Ishikawa (cell line): ENCODE data around the gene GRAMD1B.

Experiments used
- CEBPB ChIP-seq: IDR thresholded peaks from 2 replicates; pipeline ENCODE4 v1.6.1; 2012
- CREB1 ChIP-seq: IDR thresholded peaks from 2 replicates; pipeline ENCODE4 v1.6.1; 2012; ENCODE audit warnings: low read depth
- EGR1 ChIP-seq: IDR thresholded peaks from 2 replicates; pipeline ENCODE4 v1.6.1; 2012
- EP300 ChIP-seq: IDR thresholded peaks from 2 replicates; pipeline ENCODE4 v1.6.1; 2012; ENCODE audit warnings: borderline replicate concordance
- FOXM1 ChIP-seq: IDR thresholded peaks from 2 replicates; pipeline ENCODE4 v1.6.1; 2012; ENCODE audit warnings: low read depth, borderline replicate concordance
- MAX ChIP-seq: IDR thresholded peaks from 2 replicates; pipeline ENCODE4 v1.6.1; 2012
- NFIC ChIP-seq: IDR thresholded peaks from 2 replicates; pipeline ENCODE4 v1.6.1; 2012
- RAD21 ChIP-seq: IDR thresholded peaks from 2 replicates; pipeline ENCODE4 v1.6.1; 2012; ENCODE audit warnings: low read depth
- REST ChIP-seq: IDR thresholded peaks from 2 replicates; pipeline ENCODE4 v1.6.1; 2012; ENCODE audit warnings: low read depth, mild to moderate bottlenecking
- TAF1 ChIP-seq: IDR thresholded peaks from 2 replicates; pipeline ENCODE4 v1.6.1; 2012; ENCODE audit warnings: low read depth, mild to moderate bottlenecking
- TCF12 ChIP-seq: IDR thresholded peaks from 2 replicates; pipeline ENCODE4 v1.6.1; 2012; ENCODE audit warnings: low read depth
- TEAD4 ChIP-seq: IDR thresholded peaks from 2 replicates; pipeline ENCODE4 v1.6.1; 2012
- USF1 ChIP-seq: IDR thresholded peaks from 2 replicates; pipeline ENCODE4 v1.6.1; 2012
- YY1 ChIP-seq: IDR thresholded peaks from 2 replicates; pipeline ENCODE4 v1.6.1; 2012; ENCODE audit warnings: low read depth
- ZBTB7A ChIP-seq: IDR thresholded peaks from 2 replicates; pipeline ENCODE4 v1.6.1; 2012; ENCODE audit warnings: low read depth

The GRAMD1B gene

GRCh38 chr11:123569393-123569792 lies 139.3 kb downstream of the GRAMD1B start:
- TF ChIP-seq TEAD4 (no peak), USF1 (no peak), CEBPB (no peak), YY1 (no peak)

DNA sequence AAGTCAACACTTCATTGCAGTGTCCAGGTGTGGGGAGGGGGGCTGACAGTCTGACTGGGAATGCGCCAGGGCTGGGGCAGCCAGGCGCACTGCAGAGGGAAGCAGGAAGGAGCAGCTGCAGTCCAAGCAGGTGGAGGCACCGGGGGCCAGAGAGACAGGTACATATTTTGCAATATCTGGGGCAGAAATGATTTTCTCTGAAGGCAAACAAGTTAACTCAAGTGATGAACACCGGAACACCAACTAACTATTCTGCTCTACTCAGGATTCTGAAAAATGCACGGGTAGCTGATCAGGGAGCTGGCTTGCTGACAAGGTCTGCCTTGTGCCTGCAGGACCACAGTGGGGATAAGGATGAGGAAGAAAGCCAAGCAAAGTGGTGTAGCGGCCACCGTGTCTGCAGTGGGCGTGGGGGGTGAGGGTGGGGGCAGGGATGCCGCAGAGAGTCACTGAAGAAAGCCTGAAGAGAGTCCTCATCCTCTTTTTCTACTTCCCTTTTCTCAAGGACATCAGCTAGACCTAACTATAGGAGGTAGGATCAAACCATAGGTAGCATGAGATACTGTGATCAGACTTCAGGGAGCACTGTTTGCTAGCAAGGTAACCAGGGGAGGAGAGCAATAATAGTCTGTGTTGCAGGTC lies 141.0 kb downstream of the GRAMD1B start:
- TF ChIP-seq TEAD4 (no peak), TCF12 (no peak), RAD21 (no peak), NFIC (no peak), CREB1 (no peak), USF1 (no peak), TAF1 (no peak), YY1 (no peak)

DNA sequence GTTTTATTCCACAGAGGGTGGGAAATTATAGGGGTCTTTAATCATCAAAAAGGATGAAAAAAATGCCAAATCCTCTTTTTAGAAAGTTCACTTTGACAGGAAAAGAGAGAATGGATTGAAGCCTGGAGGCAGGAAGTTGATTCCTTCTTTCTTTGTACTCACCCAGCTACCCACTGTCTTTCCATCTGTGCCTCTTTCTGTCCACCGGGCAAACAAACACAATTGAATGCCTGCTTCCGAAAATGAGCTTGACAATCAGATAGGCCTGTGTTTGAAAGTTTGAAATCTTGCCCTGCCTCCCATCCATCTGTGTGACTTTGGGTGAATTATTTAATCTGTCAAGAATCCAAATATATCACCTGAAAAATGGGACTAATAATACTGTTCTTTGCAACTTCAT lies 143.2 kb downstream of the GRAMD1B start:
- no peak for TF ChIP-seq USF1
- TF ChIP-seq ZBTB7A, result no peak
- no peak for TF ChIP-seq MAX
- no peak for TF ChIP-seq REST
- no peak for TF ChIP-seq YY1
- no peak for TF ChIP-seq NFIC
- no peak for TF ChIP-seq CEBPB
- TF ChIP-seq FOXM1, result no peak
- TF ChIP-seq EGR1, result no peak
- TF ChIP-seq TEAD4, result no peak
- no peak for TF ChIP-seq RAD21
- TF ChIP-seq TAF1, result no peak
- no peak for TF ChIP-seq CREB1
- no peak for TF ChIP-seq TCF12
- TF ChIP-seq EP300, result no peak

GRCh38 chr11:123575441-123575840 lies 145.4 kb downstream of the GRAMD1B start:
- TF ChIP-seq NFIC, result no peak
- TF ChIP-seq FOXM1, result no peak
- TF ChIP-seq YY1, result no peak
- no peak for TF ChIP-seq RAD21
- no peak for TF ChIP-seq EP300
- no peak for TF ChIP-seq EGR1
- no peak for TF ChIP-seq TAF1
- no peak for TF ChIP-seq ZBTB7A
- no peak for TF ChIP-seq TEAD4
- no peak for TF ChIP-seq USF1
- TF ChIP-seq TCF12, result no peak
- no peak for TF ChIP-seq MAX

DNA sequence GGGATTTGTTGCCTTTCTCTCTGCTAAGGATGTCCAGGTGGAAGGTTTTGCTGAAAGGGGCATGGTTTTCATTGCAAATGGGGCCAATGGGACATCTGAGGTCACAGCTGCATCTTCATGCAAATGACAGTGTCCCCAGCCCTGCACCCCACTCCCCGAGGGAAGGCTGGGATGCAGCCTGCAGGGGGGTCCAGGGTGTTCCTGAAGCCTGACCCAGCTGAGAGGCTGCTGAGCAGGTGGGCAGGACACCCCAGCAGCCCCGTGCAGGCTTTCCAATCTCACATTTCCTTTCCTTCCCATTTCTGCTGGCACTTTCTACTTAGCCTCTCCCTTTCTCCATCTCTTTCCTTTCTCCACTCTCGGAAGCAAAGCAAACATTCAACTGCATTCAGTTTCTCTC lies 146.0 kb downstream of the GRAMD1B start:
- TF ChIP-seq TEAD4 (no peak), CREB1 (no peak), TAF1 (no peak), USF1 (no peak), YY1 (no peak), TCF12 (no peak), REST (no peak), CEBPB (no peak), MAX (no peak), NFIC (no peak), RAD21 (no peak), FOXM1 (no peak), EGR1 (no peak), EP300 (no peak), ZBTB7A (no peak)
